Glomerular visceral epithelial cell (primary cell): Measurements from ENCODE around the gene IPO9.

ENCODE experiments used
- DNase-seq: peaks from one replicate; pipeline ENCODE4 v3.0.0-alpha.2; 2016; ENCODE audit errors: extremely low spot score

The IPO9 gene

DNA sequence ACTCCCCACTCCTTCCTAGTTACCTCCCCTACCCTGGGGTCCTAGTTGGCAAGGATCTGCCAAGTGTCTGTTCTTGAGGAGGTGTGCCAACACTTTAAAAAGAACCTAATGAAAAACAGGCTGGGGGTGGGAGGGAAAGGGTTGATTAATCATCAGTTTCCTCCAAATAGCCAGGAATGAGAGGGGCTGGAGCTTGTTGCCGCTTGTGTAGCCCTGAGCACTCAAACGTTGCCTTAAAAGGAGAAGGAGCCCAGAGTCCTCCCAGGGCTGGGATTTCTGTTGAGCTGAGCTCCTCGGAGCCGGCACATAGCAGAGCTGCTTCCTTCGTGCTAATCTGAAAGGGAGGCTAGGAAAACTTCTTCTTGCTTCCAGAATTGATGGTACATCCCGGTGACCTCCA lies 75.6 kb downstream of the IPO9 start:
- DNase-seq = no peak

DNA sequence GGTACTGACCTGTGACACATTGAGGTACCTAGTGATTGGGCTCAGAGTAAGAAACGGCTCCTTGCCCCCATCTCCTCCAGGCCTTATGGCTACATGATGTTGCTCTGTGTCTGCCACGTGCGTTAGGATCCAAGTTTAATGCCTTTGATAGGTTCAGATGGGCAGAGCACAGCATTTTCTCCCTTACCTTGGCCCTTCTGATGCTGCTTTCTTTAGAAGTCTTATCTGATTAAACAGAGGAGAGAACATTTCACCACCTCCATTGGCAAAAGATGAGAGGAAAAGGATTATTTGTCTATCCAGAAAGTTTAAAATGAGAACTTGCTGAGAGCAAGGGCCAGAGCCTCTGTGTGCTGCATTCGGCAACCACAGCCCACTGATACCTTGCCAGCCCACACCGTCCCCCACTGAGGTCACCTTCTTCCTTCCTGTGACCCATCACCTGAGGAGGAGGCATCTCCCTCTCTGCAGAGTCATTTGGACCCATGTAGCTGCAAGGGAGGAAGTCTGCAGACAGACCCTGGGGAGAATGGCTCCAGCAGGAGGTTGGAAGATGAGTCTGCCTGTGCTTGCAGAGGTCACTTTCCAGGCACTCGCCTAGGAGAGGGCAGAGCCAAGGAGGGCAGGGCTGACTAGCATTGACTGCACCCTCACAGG lies 76.4 kb downstream of the IPO9 start:
- DNase-seq = no peak

DNA sequence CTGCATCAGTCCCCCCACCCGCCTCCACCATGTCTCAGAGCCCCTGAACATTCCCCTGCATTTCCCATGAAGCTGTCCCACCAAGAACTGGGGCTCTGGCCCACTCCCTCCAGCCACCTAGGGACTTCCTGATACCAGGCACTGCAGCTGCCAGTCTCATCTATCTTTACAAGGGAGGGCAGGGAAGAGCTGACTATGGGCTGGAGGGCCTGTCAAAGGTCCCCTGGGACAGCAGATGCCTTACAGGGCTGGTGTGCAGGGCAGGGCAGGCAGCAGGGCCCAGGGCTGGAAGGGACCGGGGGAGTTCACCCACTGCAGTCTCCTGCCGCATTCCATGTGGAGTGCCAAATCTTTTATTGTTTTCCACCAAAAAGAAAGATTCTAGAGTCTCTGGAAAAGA lies 77.4 kb downstream of the IPO9 start:
- DNase-seq = no peak

DNA sequence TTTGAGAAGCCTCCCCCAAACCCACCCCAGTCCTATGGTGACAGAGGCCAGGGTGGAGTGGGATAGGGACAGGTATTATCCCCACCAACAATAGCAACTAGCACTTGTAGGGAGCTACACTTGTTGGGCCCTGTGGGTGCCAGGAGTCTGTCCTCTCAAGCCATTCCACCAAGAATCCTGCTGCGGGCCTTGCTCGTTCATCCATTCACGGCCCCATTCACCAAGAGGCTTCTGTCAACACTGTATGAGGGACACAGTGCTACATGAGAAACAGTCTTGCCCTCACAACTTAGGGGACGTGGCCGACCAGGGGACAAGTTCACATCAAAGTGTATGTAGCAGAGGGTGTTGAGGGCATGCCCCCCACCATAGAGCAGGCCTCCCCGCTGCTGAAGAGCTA lies 78.7 kb downstream of the IPO9 start:
- no peak for DNase-seq

DNA sequence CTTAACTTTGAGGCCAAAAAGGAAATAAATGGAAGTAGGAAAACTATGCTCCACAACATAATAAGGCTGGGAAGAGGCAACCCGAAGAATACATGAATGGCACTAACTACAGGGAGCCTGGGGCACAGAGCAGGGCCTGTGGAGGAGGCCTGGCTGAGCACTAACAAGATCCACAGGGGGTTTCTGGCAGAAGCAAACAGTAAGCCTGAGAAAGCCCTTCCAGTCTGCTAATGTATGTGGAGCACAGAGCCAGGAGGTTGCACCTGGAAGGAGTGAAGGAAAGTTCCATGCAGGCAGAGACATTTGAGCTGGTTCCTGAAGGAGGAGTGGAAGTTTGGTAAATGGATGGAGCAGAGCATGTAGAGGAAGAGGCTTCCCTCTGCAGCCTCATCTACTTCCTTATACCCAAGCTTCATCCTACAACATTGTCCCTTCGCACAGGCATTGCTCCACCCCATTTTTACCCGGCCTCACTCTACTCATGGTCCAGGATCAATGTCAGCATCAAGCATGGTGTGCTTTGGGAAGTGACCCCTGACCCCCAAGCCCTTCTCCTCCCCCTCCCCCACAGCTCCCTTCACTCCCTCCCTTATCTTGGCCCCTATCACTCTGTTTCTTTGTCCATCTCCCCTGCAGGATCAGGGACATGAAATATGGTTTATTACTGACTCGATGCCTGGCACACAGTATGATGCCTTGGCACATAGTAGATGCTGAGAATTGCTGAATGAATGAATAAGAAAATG lies 83.0 kb downstream of the IPO9 start:
- DNase-seq = no peak

DNA sequence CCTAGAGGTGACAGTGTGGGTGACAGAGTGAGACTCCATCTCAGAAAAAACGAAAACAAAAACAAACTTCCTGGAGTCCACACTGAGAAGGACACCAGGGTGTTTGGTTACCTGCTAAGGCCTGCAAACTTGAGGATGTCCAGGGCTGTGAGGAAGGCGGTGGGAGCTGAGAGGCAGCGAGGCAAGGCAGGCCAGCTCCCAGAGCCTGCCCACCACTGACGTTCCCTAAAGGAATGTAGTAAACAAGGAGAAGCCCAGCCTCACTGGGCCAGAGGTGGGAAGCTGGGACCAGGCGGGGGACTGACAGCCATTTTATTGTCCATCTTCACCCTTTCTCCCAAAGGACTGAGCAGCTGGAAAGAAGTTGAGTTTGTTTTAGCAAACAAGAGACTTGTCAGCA lies 83.9 kb downstream of the IPO9 start:
- DNase-seq = no peak

DNA sequence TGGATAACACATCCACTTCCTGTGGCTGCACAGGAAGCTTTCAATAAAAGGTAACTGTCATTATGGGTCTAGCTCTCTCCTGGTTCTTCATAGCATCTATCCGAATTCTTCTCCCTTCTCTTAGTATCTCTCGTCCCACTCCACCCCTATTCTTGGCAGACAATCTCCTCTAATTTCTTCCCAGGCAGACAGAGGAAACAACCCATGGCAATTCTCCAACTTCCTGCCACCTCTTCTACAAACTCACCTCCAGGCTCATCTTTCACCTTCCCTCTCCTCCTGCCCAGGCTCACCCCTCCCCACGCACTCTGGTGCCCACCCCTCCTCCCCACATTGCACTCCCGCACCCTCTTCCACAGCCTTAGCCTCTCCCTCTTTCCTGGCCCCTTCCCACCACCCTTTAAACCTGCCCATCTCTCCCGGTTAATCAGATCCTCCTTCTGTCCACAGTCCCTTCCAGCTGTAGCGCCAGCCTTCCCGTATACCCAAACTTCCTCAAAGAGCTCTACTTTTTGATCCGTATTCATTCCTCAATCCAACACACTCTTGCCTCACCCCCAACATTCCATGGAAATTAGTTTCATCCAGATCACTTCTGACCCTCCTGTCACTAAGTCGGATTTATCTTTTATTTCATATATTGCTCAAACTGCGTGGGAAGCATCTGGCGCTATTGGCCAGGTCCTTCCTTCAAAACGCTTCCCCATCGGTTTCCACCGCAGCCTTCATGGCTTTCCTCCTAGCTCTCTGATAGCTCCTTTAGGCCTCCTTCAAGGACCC lies 85.7 kb downstream of the IPO9 start:
- no peak for DNase-seq

DNA sequence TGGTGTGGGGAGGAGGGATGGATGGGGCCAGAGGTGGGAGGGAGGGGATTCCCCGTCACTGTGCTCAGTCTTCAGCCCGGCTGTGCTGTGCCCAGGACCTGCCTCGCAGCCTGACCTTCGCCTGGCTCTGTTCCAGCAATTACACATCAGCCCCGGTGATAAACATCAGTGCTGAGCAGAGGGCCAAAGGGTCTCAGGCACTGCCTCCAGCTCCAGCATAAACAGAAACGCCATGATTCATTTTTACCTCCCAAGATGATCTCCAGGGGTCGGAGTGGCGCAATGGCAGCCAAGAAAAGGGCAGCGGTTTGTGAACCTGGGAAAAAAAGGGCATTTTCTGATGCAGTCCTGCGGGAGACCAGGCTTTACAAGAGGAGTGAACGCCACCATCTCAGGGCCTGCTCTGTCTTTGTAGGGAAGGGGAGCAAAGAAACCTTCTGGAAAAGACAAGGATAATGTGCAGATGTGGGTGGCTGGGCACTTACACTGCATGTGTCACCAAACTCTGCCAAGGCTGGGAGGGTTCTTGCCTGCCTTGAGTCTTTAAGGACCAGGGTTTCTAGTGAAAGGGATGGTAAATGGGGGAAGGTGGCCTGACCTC lies 87.8 kb downstream of the IPO9 start:
- peak; percentile 89 for DNase-seq

DNA sequence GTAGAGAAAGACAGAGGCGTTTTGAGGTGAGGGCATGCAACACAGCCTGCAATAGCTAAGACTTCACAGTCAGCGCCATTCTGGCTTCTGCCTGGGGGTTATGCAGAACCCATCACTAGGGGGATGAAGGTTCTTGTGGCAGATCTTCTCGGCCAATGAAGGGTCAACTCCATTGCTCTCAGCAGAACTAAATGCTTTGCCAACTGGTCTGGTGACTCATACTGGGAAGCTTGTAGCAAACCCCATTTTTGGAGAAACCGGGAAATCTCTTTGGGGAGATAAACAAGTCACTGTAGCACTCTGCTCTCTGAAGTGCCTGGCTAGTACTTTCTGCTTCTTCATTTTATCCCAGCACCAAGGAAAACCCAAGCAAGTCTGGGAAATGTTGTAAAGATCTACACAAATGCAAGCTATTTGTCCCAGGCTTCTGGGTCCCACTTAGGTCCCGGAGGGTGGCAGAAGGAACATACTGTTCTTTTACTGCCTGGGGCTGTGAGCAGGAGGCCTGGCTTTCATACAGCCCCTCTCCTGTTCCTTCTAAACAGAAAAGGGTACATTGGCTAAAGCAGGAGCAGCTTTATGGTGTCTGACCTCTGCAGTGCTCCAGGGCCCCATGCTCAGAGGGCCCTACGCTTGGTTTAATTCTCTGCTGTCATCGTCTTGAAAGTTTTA lies 88.5 kb downstream of the IPO9 start:
- peak; percentile 31 for DNase-seq

DNA sequence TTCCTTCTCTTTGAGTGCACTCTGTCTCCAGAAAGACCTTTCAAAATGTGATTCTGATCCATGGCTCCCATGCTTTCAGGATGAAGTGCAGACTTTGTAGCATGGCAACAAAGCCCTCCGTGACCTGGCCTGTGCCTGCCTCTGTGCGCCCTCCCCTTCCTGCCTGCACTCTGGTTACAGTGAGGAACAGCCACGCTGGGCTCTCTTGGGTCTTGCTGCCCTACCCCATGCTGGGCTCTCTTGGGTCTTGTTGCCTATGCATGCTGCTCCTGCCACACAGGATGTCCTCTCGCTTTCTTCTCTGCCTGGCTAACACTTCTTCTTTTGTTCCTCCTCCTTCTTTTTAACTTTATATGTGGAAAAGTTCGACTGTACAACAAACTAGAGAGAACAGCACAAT lies 89.4 kb downstream of the IPO9 start:
- no peak for DNase-seq

DNA sequence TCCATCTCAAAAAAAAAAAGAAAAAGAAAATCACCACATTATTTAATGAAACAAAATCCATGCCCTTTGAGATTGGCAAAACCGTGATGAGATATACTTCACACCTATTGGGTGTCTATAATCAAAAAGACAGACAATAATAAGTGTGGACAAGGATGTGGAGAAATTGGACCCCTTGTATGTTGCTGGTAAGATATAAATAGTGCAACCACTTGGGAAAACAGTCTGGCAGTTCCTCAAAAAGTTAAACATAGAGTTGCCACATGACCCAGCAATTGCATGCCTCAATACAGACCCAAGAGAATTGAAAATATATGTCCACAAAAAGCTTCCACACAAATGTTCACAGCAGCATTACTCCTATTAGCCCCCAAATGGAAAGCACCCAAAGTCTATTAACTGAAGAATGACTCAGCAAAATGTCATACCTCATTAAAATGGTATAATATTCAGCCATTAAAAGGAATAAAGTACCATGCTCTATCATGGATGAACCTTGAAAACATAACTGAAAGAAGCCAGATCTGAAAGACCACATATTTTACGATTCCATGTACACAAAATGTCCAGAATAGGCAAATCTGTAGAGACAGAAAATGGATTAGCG lies 93.1 kb downstream of the IPO9 start:
- DNase-seq = no peak

DNA sequence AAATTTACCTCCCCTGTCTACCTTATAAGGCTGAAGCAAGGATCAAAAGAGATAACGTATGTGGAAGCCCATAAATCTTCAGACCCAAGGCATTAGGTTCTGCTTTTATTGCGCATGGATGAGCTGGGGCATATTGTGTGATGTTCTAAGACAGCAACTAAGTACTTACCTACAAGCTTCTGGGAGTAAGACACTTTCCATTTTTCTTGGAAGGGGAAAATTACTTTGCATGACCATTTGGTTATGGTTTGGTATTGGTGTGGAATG lies 96.3 kb downstream of the IPO9 start:
- no peak for DNase-seq

DNA sequence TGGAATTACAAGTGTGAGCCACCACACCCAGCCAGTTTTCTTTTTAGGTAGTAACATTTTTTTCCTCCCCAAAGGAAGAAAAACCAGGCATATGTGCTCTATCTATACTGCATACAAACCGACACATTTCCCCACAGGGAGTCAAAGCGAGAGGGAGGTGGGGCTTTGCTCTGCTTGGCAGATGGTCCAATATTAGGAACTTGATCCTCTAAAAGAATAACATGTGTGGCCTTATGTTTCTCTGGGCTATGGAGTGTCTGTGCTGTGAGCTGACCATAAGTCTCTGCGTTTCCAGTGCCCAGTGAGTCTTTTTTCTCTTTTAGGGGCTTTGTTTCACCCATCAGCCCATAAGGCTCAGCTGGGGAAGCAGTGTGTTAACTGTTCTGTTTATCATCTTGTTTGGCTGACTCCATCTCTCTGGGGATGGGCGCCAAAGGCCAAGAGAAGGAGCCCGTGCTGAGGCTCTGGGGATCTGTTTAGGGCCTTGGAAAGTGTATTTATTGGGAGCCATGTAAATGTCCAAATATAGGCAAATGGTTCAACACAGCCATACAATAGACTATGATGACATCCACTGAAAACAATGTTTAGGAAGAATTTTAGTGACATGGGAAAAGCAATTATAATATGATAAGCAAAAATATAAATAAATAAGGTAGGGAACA lies 97.2 kb downstream of the IPO9 start:
- DNase-seq = no peak

DNA sequence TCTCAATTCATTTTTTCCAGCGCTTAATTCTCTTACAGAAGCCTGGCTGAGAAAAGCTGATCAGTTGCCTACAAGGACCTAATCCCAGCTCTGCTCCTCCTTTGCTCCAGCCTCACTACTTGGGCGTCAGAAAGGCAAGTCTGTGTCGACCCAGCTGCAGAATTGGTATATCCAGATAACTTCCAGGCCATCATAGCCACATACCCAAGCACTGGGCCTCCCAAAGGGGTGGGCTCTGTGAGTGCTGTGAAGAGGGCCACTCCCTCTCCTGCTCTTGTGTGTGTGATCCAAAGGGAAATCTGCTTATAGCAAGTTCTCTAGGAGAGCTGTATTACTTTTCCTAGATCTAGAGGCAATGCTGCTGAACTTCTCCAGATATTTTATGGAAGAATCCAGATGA lies 99.3 kb downstream of the IPO9 start:
- no peak for DNase-seq

DNA sequence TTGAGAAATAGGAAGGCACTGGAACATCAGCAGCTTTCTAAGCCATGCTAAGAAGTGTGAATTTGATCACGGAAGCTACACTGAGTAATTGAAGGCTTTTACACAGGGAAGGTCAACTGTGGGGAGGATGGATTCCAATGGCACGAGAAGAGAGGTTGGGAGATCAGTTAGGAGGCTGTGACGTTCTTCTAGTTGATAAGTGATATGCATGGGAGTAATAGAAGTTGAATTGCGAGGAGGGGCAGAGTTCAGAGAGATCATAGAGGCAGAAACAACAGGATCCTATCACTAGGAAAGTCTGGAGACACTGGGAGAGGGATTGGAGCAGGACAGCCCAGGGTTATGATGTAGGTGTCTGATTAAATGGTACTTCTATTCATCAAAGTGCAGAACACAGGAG lies 101.2 kb downstream of the IPO9 start:
- no peak for DNase-seq

DNA sequence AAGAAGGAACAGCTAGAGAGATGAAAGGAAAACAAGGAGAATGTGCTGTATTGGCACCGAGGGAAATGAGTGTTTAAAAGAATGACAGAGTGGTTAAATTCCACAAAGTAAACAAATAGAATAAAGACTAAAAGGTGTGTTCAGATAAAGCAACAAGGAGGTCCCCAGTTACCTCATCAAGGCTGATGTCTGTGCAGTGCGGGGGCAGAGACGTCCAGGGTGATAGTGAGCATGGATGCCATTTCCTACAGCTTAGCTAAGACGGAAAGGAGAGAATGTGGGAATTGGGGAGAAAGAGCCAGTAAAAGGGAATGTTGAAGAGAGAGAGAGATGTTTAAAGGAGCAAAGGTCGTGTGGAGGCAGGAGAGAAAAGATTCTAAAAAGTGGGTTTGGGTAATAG lies 101.8 kb downstream of the IPO9 start:
- no peak for DNase-seq
